HUDEP-2 (cell line): ENCODE measurements around the gene EREG.

Experiments used
- DNase-seq, 76 experiments: peaks; one replicate each; lab custom pipeline; 2025; ENCODE audit not compliant: unreplicated experiment in 76 of 76; lab: John Stamatoyannopoulos, UW

The EREG gene

GRCh38 chr4:74364652-74365491, at the start of gene EREG:
EREG (plus strand) TSS chr4:74365145; CDS start chr4:74365309, 164 bp downstream.
- peak in 1 of 76 experiments; percentile 0 for DNase-seq

- no peak for DNase-seq
Observed at GRCh38 chr4:74315376-74315775, 49.6 kb upstream of the EREG start.

GRCh38 chr4:74316397-74316796, 48.5 kb upstream of the EREG start:
- no peak for DNase-seq

GRCh38 chr4:74317616-74318246, 47.2 kb upstream of the EREG start:
- no peak for DNase-seq

GRCh38 chr4:74318276-74318675, 46.7 kb upstream of the EREG start:
- DNase-seq = no peak

GRCh38 chr4:74319470-74319869, 45.5 kb upstream of the EREG start:
- no peak for DNase-seq

GRCh38 chr4:74320559-74321118, 44.3 kb upstream of the EREG start:
- peak in 16 of 76 experiments; percentile 1 to 44 (median 12) for DNase-seq

- no peak for DNase-seq
Observed at GRCh38 chr4:74322301-74322700, 42.6 kb upstream of the EREG start.

GRCh38 chr4:74323663-74324062, 41.3 kb upstream of the EREG start:
- DNase-seq = no peak

GRCh38 chr4:74324262-74324661, 40.7 kb upstream of the EREG start:
- no peak for DNase-seq

- DNase-seq = no peak
Observed at GRCh38 chr4:74325886-74326285, 39.1 kb upstream of the EREG start.

GRCh38 chr4:74327762-74328161, 37.2 kb upstream of the EREG start:
- DNase-seq = no peak

- DNase-seq = no peak
Observed at GRCh38 chr4:74328501-74328900, 36.4 kb upstream of the EREG start.

GRCh38 chr4:74329307-74329706, 35.6 kb upstream of the EREG start:
- DNase-seq = no peak

- DNase-seq = peak in 1 of 76 experiments; percentile 1
Observed at GRCh38 chr4:74330295-74330750, 34.6 kb upstream of the EREG start.

- DNase-seq = no peak
Observed at GRCh38 chr4:74331252-74331651, 33.7 kb upstream of the EREG start.

GRCh38 chr4:74331944-74332343, 33.0 kb upstream of the EREG start:
- no peak for DNase-seq

GRCh38 chr4:74334636-74335035, 30.3 kb upstream of the EREG start:
- no peak for DNase-seq

GRCh38 chr4:74335341-74336021, 29.5 kb upstream of the EREG start:
- no peak for DNase-seq

GRCh38 chr4:74338792-74339333, 26.1 kb upstream of the EREG start:
- no peak for DNase-seq

GRCh38 chr4:74339501-74339900, 25.4 kb upstream of the EREG start:
- no peak for DNase-seq
